Fibroblast of skin of back (primary cell): Measurements from ENCODE around the gene GPRC5A.

ENCODE experiments used
- DNase-seq: peaks from one replicate; pipeline ENCODE4 v3.0.0-alpha.2; 2013

The GPRC5A gene

GRCh38 chr12:12943586-12944260 lies 52.4 kb downstream of the GPRC5A start:
- peak; percentile 77 for DNase-seq

GRCh38 chr12:12945591-12945990 lies 54.2 kb downstream of the GPRC5A start:
- DNase-seq: no peak

GRCh38 chr12:12946686-12947355 lies 55.5 kb downstream of the GPRC5A start:
- DNase-seq: peak; percentile 56

DNA sequence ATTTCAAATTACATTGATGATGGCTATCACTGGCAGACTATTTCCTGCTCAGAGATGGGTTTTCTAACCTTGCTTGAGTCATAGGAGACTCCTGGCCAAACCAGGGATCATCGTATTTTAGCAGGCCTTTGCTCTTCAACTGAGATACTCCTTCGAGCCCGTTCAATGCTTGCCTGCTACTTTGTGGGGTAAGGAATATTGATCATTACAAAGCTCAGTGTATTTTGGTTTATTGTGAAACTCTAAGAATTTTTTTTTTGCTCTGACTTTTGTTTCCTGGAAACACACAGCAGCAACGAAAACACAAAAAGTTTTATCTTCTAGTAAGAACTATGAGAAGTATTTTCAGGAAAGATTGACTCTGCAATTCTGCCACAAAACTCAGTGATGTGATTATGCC lies 56.5 kb downstream of the GPRC5A start:
- DNase-seq: peak; percentile 19

DNA sequence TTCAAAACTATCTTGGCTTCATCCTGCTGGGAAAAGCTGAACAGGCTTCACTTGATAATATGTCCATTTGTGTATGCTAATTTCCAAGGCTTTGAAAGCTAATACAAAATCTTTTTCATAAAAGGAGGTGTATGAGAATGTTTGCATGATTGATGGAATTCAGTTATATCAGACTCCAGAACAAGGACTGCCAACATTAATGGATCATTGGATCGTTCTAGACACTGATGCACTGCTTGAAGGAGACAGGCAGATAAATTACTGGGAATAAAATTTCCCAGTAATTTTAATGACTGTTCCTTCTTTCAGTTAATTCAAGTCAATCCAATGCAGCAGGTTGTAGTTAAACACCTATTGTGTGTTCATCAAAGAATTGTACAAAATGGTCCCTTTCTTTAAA lies 60.1 kb downstream of the GPRC5A start:
- no peak for DNase-seq

DNA sequence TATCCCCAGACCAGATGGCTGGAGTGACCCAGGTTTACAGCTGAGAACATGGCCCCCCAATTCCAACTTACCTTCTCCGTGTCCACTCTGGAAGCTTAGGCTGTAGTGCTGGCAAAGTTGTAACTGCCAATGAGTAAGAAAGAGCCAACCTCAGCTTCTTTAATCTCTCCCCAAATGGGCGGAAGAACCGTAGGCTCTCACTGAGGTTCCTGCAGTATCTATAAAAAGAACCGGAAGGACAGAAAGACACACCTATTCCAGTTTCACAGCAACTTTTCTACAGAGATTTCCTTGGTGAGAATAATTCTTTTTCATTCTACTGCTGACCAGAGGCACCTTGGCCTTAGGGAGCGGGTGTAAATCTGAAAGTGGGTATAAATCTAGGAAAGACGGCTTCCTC lies 60.7 kb downstream of the GPRC5A start, which contains the start of gene GPRC5D:
Gene GPRC5D, minus strand, starts transcription at position 135 of the 400 bp plus-strand sequence. CDS start 1,786 bp downstream, outside the sequence.
- DNase-seq: no peak

GRCh38 chr12:12954356-12954755 lies 63.0 kb downstream of the GPRC5A start:
- DNase-seq: peak; percentile 74

- no peak for DNase-seq
These were observed 63.7 kb downstream of the GPRC5A start for GRCh38 chr12:12954878-12955625.

GRCh38 chr12:12958886-12959285 lies 67.5 kb downstream of the GPRC5A start:
- DNase-seq: no peak

GRCh38 chr12:12960639-12961209 lies 69.4 kb downstream of the GPRC5A start:
- DNase-seq: no peak

GRCh38 chr12:12964255-12964654 lies 72.9 kb downstream of the GPRC5A start:
- no peak for DNase-seq

DNA sequence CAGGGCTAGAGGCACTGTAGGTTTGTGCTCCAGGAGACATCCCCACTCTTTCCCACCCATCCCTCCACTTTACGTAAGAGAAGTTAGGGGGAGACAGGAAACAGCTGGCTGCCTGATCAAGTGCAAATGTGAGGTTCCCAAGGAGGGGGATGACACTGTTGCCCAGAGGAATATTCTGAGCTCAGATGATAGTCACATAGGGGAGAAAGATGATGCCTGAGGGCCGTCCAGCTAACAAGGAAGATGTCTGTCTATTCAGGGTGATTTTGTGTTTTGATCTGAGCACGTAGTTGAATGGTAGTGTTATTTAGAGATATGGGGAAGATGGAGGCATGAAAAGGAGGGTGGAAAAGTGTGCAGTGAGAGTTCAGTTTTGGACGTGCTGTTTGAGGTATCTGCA lies 74.5 kb downstream of the GPRC5A start:
- DNase-seq: no peak
